Measurements from ENCODE around the gene AAMP.
"Not testable (repeated sequence)": the region's sequence is repeated elsewhere in the genome, so short reads cannot be mapped to it uniquely, and the experiment has no call there.

The AAMP gene

DNA sequence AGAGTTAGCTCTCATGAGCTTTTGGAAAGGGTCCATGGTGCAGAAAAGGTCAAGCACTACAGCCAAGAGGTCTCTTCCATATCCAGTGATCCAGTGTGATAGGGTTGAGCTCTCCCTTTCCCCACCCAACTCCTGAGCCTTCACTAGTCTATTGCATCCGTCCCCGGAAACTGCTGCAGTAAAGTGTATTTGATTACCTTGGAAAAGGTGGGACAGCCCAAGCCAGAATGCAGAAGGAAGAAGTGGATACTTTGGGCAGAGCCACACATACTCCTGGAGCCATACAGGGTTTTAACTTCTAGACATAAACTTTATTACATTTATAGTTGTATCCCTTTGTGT is 3.9 kb upstream of the AAMP start:
- no peak for DNase-seq

DNA sequence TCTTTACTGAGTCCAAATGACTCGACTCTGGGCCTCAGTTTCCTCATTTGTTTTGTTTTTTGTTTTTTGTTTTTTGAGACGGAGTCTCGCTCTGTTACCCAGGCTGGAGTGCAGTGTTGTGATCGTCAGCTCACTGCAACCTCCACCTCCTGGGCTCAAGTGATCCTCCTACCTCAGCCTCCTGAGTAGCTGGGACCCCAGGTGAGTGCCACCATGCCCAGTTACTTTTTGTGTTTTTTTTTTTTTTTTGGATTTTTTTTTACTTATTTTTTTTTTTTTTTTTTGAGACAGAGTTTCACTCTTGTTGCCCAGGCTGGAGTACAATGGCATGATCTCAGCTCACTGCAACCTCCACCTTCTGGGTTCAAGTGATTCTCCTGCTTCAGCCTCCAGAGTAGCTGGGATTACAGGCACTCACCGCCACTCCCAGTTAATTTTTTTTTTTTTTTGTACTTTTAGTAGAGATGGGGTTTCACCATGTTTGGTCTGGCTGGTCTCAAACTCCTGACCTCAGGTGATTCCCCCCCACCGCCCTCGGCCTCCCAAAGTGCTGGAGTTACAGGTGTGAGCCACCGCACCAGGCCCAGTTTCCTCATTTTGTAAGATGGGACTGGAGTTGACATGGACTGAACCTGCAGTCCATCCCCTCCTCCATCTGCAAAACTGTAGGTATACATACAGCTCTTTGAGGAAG is 3.4 kb upstream of the AAMP start:
- not testable (repeated sequence) for DNase-seq

DNA sequence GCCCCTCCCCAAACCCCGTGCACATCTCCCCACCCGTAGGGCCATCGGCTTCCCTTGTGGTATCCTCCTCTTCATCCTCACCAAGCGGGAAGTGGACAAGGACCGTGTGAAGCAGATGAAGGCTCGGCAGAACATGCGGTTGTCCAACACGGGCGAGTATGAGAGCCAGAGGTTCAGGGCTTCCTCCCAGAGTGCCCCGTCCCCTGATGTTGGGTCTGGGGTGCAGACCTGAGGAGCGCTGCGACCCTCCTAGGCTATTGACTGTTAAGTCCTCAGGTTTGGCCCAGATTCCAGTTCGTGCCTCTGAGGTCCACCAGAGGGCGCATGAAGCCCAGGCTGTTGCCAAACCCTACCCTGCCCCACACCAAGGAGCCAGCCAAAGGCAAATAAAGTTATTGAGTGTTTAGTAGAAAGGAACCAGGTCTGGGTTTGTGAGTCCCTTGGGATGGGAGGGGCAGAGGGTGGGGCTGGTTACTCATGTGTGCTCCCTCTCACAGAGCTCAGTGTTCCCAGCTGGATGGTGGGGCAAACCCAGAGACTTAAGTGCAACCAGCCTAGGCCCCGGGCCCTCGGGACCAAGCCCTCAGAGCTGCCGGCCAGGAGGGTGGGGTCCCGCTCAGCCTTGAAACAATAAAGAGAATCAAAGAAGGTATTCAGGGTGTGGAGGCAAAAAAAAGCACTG is 2.7 kb upstream of the AAMP start:
- peak; percentile 69 for DNase-seq

DNA sequence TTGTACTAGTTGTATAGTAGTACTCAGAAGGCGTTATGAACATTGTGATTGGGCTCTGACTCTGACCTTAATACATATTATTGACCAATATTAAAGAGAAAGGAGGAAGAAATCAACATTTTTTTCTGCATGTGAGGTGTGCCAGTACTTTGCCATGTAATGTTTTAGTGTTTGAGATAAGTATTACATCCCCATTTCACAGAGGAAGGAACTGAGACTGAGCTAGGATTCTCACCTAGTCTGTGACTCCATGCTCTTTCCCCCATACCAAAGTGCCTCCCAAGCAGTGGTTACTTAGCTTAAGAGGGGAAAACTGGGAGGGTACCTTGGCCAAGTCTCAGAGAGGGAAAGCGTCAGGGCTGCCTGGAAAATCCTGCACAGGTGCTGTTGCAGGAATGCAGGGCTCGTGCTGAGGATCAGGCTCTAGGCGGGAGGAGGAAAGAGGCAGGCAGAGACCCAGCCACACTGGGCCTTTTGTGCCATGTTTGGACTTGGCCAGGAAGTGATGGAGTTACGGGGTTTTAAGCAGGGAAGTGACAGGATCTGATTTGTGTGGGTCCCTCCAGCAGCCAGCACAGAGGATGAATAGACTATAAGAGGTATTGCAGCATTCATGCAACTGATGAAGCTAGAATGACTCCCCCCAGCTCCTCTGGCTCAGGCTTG is 2.1 kb upstream of the AAMP start:
- DNase-seq = no peak

DNA sequence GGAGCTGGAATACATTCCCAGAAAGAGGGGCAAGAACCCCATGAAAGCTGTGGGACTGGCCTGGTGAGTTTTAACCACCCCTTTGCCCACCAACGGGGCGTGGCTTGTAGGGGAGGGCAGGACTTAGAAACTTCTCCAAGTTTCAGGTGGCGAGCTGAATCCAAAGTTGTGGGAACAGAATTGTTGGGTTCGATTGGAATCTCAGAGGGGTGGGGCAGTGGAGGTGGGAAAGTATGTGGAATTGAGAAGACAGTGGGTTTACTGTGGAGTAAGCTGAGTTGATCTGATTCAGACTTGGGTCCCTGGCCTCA is 1.5 kb upstream of the AAMP start:
- DNase-seq = no peak

DNA sequence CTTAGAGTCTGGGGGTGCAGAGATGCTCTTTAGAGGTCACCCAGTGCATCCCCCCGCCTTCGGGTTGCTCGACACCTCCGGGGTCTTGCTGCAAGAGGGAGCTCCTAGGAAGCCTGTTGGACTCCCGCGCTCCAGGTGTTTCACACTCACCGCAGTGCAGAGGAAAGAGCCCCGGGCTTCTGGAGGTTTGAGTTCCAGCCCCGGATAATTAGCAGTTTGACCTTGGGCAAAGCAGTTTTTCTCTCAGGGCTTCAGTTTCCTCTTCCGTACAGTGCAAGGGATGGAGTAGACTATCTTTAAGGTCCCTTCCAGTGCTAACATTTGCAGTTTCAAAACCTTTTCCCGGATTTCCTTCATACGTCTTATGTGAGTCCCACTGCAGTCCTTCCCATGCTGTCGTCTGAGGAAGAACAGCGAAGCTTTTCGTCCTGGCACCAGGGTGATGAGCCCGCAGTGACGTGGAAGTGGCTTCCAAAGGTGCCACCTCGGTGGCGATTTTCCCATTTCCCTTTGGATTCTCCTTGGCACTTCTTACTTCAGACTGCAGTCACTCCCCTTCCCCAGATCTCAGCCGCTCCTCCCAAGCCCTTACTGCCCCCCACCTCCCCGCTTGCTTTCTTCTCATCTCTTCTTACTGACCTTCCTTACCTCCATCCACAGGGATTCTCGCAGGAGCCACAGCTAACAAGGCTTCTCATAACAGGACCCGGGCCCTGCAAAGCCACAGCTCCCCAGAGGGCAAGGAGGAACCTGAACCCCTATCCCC is 967 bp upstream of the AAMP start:
- DNase-seq = no peak

DNA sequence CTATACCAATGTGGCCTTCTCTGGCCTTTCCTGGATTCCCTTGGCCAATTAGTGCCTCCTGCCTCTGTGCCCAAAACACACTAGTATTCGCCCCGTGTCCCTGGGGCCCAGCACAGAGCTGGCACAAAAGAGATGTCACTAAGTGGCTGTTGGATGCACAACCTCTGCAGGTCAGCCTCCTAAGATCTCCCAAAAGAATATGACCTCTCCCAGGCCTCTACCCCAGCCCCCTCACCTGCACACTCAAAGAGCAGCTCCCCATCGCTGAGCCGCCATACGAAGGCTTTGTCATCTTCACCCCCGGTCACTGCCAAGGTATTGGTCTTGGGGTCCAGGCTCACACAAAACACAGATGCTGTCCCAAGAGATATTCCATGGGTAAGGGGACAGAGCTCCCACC is 2.7 kb downstream of the AAMP start:
- DNase-seq = no peak

DNA sequence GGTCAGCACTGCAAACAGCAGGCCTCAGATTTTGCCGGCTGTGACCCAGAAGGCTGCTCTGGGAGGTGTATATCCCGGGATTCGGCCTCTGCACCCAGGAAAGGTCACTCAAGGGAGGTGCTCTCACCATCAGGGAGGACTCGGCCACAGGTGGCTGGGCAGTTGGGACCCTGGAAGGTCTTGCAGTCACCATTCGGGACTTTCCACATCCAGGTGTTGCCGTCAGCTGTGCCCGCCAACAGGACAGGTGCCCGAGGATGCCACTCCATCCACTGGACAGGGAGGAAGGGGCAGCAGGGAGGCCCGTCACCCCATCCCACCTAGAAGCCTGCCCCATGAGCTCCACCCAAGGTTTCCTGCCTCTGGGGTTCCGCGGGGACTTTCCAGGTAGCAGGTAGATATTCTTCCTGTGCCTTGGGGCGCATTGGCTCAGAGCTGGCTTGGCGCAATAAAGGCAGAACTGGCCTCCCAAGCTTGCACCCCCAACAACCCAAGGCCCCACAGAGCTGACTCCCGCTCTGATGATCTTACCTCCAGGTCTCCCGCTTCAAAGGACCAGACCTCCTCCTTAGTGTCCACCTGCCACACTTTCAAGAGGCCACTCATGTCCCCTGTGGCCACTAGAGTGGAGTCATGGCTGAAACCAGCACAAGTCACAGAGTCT is 3.5 kb downstream of the AAMP start:
- no peak for DNase-seq

DNA sequence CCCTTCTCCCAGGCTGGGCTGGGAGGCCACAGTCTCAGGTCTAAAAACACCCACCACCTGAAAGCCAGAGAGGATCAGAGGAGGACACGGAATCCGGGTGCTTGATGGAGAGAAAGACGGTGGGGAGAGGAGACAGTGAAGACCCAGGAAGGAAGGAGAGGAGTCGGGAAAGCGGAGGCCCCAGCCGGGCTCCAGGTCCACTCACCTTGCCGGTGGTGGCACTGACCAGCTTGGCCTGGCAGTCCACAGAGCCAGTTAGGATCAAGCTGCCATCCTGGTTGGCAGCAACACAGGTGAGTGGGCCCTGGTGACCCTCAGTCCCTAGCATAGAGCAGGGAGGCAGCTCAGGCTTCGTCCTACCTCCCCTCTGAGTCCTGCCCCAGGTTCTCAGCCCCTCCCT is 4.3 kb downstream of the AAMP start:
- no peak for DNase-seq

DNA sequence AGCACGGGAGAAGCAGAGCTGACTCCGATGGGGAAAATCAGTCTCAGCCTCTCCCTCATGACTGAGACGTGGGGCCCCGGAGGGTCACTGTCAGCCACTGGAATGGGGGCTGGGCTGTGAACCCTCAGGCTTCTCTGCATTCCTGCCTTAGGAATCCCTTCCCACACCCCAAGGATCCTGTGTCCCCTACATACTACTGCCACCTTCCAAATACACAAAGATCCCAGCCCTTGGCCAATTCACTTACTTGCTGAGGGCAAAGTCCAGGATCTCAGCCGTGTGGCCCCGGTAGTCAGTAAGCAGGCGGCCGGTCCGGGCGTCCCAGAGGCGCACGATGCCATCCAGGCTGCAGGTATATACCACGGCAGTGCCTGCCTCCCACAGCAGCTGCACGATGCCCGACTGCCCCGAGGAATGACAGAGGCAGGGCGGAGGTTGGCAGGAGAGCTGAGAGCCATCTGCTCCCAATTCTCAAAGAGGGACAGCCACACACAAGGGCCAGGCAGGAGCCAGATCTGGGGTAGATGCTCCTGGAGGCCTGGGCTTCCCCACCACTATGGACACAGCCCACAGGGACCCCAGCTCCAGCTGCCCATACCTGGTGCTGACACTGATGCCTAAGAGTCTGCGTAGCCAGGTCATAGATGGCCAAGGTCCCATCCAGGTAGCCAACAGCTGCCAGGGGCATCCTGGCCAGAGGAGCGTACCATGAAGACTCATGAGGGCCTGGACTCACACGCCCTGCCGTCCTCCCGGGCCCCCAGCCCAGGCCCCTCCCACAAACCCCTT is 5.0 kb downstream of the AAMP start:
- no peak for DNase-seq

DNA sequence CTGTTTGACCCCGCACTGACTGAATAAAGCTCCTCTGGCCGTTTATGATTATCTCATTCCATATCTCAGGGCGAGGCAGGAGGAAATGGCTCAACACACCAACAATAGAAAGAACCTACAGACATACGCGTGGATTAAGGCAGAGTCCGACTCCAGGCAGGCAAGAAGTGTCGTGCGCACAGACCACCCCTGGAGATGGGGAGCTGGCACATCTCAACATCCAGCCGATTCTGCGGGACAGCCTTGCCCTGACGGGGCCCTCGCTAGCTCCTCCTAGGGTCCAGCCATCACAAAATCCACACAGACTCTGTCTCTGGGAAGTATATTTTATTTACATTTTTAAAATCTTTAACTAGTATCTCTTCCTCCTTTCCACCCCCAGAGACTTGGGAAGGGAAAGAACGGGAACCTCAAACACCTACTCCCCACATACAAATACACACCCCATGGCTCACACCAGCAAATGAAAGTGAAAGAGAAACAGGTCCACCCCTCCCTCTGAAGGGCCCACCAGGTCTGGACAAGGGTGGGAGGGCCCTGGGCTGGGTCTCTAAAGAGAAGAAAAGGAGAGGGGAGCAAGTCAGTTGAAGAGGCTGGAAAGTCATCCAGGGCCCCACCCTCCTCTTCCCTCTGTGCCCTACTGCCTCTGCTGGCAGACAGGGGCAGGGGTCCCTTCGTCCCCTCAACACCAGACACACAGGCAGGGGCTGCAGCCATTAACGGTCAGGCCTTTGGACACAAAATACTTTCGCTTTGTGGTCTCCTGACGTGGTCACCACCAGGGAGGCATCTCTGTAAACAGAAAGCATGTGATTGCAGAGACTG is 5.9 kb downstream of the AAMP start:
- DNase-seq = no peak

DNA sequence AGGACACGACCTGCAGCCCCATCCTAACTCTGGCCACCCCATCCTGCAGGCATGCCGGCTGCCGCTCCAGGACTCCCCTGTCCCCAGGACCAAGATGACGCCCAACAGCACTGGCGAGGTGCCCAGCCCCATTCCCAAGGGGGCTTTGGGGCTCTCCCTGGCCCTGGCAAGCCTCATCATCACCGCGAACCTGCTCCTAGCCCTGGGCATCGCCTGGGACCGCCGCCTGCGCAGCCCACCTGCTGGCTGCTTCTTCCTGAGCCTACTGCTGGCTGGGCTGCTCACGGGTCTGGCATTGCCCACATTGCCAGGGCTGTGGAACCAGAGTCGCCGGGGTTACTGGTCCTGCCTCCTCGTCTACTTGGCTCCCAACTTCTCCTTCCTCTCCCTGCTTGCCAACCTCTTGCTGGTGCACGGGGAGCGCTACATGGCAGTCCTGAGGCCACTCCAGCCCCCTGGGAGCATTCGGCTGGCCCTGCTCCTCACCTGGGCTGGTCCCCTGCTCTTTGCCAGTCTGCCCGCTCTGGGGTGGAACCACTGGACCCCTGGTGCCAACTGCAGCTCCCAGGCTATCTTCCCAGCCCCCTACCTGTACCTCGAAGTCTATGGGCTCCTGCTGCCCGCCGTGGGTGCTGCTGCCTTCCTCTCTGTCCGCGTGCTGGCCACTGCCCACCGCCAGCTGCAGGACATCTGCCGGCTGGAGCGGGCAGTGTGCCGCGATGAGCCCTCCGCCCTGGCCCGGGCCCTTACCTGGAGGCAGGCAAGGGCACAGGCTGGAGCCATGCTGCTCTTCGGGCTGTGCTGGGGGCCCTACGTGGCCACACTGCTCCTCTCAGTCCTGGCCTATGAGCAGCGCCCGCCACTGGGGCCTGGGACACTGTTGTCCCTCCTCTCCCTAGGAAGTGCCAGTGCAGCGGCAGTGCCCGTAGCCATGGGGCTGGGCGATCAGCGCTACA is 7.0 kb downstream of the AAMP start:
- DNase-seq = no peak

DNA sequence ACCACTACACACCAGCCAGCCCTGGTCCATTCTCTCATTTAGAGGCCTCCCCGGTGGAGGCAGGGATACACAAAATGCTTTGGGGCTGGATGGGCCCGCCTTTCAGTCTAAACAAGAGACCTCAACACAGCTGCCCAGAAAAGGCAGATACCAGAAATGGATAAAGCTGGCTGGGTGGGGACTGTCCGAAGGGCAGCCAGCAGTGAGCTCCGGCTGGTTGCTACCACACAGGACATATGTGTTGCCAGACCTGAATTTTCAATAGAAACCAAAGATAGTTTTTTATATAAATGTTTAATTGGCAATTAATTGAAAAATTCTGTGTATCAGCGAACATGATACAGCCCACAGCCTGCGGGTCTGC is 7.7 kb downstream of the AAMP start:
- no peak for DNase-seq

DNA sequence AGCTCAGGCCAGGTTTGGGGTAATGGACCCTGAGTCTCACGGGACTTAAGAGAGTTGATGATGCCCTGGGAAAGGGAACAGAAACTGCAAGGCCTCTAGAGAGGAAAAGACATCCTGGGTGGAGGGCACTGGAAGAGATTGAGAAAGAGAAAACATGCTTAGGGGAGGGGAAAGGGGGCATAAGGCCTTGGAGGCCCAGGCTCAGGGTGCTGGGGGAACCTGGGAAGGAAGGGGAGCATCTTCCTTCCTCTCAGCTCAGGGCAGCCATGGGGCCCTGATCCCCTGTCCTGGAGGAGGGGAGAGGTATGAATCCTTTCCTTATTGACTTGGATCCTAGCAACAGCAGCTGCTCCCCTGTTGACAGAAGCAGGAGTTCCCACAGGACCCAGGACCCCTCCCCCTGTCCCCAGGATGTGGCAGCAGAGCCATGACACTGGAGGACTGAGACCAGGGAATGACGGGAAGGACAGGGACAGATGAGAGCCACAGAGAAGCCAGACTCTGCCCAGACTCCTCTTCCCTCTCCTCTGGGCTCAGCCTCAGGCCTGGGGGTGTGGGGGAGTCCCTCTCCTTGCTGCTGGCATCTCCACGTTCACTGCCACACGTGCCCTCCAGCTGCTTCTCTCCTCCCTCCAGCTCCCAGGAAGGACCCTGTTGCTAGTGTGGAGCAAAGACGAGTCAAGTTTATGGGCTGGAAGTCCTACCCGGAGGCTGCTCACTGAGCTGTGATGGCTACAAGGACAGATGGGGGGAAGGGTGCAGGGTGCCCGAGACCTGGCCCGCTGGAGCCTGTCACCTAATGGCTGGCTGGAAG is 8.3 kb downstream of the AAMP start:
- DNase-seq = no peak

DNA sequence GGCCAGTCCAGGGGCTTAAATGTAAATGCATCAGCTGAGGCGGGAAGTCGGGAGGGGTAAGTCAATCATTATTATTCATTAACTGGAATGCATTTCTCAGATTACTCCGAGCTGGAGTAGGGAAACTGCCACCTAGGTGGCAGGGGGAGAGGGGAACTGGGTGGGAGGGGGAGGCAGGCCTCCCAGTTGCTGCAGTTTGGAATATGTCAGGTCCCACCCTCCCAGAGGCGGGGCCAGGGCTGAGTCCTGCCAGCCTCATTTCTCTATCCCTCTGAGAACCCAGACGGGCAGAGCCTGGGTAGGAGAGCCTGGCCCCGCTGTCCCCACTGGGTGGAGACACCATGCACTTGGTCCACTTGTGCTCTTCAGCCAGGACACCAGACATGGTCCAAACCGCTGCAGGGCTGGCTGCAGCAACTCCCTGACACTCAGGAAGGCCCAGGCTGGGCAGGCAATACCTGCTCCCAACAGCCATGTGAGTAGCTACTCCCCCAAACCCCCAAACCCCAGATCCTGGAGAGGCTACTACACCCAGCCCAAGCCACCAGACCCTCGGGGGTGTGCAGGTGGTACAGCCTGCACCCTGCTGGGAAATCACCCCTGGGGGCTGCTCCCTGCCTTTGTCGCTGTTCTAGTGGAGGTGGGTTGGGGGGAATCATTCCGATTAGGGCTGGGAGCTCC is 9.1 kb downstream of the AAMP start, which contains the start of gene GPBAR1:
TSS of gene GPBAR1 (plus strand) at position 274 of the 681 bp plus-strand sequence. CDS start 1,710 bp downstream, outside the sequence.
- no peak for DNase-seq

DNA sequence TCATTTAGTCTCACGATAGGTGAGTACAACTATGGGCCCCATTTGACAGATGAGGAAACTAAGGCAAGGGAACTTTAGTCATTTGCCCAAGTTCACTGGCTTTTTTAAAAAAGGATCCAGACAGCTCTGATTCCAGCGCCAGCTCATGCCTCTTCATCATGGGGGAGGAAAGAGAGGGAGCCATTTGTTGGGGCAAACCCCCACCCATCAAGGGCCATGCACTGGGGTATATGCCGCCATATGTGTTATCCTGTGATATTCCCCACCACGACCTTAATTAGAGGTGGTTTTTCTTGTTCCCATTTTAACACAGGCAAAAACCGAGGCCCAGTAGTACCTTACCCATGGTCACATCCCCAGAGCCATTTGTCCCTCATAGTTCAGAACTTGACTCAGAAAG is 9.8 kb downstream of the AAMP start:
- DNase-seq = no peak

DNA sequence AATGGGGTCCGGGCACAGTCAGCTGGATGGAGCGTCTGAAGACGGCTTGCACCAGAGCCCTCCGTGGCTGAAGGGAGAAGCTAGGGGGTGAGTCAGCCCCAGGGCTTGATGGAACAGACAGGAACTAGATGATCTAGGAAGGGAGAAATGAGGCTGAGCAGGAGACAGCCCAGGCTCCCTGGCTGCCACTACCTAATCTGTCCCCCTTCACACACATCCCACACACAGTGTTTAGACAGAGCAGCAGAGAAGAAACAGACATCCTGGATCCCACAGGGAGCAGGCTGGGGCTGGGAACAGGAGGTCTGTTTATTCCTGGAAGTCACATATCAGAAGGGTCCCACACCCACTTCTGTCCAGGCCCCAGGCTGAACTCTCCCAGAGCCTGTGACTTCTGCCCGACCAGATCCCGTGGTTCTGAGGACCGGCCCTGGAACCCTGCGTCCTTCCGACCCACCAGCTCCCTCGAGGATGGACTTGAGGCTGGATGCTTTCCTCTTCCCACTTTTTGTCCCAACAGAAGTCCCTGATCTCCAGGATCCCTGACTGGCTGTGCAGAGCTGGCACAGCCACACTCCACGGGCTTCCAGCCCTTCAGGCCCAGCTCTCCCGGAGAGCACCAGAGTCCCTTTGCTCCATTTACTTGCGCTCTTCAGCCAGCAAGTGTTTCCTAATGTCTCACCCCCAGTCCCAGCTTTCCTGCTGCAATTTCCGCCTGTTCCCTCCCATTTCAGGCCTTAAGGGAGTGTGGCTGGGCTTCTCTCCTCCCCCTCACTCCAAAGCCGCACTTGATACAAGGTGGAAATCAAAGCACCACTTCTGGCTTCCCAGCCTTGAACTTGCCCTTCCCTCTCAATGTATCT is 10.6 kb downstream of the AAMP start:
- no peak for DNase-seq
